Activated T-cell treated with anti-CD3 and anti-CD28 coated beads, Interleukin-2, amount 50 U/mL, for 24 hours (primary cell): ENCODE results near the gene AACS.
"Not testable (repeated sequence)": the region's sequence is repeated elsewhere in the genome, so short reads cannot be mapped to it uniquely, and the experiment has no call there.

Experiments
- DNase-seq: peaks from one replicate; pipeline ENCODE4 v3.0.0-alpha.2; 2020
- H3K27ac Mint-ChIP-seq: 2 replicates; pipeline ENCODE4 v1.8.0; 2020; ENCODE audit warnings: mild to moderate bottlenecking, mixed read lengths
- H3K27me3 Mint-ChIP-seq: 2 replicates; pipeline ENCODE4 v1.8.0; 2020; ENCODE audit warnings: mixed read lengths
- H3K36me3 Mint-ChIP-seq: 2 replicates; pipeline ENCODE4 v1.8.0; 2020; ENCODE audit warnings: low read depth, mixed read lengths
- H3K4me1 Mint-ChIP-seq: 2 replicates; pipeline ENCODE4 v1.8.0; 2020; ENCODE audit warnings: low read depth, mixed read lengths
- H3K4me3 Mint-ChIP-seq: 2 replicates; pipeline ENCODE4 v1.8.0; 2020; ENCODE audit warnings: mild to moderate bottlenecking, moderate library complexity, mixed read lengths
- H3K9me3 Mint-ChIP-seq: 2 replicates; pipeline ENCODE4 v1.8.0; 2020; ENCODE audit warnings: mixed read lengths

AACS gene

DNA sequence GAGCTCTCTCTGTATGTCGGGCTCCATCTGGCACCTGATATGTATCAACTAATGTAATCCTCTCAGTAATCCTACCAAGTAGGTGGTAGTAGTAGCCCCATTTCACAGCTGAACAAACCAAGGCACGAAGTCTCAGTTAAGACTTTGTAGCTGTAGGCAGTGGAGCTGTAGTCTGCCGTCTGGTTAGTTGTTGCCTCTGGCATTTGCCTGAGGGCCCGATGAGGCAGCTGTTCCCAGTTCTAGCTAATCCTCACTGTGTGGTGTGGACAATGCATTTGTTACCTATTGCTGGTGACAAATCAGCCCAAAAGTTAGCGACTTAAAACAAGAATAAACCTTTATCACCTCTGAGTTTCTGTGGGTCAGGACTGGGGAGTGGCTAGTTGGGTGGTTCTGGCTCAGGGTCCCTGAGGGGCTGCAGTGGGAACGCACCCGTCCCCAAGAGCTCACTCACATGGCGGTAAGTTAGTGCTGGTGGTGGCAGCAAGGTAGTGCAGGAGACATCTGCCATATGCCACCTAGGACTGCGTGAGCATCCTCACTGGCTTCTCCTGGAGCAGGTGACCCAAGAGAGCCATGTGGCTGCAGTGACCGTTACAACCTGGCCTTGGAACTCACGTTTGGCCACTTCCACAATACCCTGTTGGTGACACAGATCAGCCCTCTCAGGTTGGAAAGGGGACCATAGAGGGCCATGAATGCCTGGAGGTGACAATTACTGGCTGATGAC lies 5.6 kb downstream of the AACS start:
- H3K9me3 Mint-ChIP-seq = no peaks in the 10 kb centered on the region
- no peak overlapping the region for H3K27ac Mint-ChIP-seq
- peaks cover 11% of the 10 kb centered on the region for H3K36me3 Mint-ChIP-seq
- peaks cover 24% of the 10 kb centered on the region for H3K4me1 Mint-ChIP-seq
- DNase-seq = no peak
- no peak overlapping the region for H3K4me3 Mint-ChIP-seq
- H3K27me3 Mint-ChIP-seq = no peaks in the 10 kb centered on the region

- Mint-ChIP-seq H3K4me3 (no peak overlapping the region), H3K27ac (no peak overlapping the region), H3K4me1 (peaks cover 20% of the 10 kb centered on the region), H3K27me3 (no peaks in the 10 kb centered on the region), H3K36me3 (peaks cover 17% of the 10 kb centered on the region), H3K9me3 (no peaks in the 10 kb centered on the region)
- DNase-seq = no peak
Observed at GRCh38 chr12:125071456-125071855, 6.2 kb downstream of the AACS start.

DNA sequence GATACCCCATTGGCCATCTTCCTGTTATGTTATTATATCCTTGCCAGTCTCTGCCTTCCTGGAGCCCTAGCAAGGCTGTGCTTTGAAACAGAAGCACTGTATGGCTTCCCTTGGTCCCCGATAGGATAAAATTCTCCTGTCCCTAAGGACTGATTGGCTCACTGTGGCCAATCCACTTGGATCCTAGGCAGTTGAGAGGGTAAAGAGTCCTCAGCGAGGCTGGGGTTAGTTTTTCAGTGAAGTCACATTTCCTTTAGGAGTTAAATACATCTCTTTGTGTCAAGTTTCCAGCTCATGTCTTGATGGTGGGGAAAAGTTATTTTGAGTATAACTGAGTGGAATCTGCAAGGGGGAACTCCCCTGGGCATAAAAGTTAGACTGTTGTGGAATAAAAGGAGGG lies 7.3 kb downstream of the AACS start:
- no peak for DNase-seq
- no peak overlapping the region for H3K27ac Mint-ChIP-seq
- no peak overlapping the region for H3K4me3 Mint-ChIP-seq
- peaks cover 13% of the 10 kb centered on the region for H3K4me1 Mint-ChIP-seq
- peaks cover 26% of the 10 kb centered on the region for H3K36me3 Mint-ChIP-seq
- no peaks in the 10 kb centered on the region for H3K27me3 Mint-ChIP-seq
- no peaks in the 10 kb centered on the region for H3K9me3 Mint-ChIP-seq

- not testable (repeated sequence) for H3K9me3 Mint-ChIP-seq, H3K27ac Mint-ChIP-seq, H3K4me3 Mint-ChIP-seq, DNase-seq, H3K27me3 Mint-ChIP-seq
- Mint-ChIP-seq H3K36me3 (peaks cover 41% of the 10 kb centered on the region), H3K4me1 (peaks cover 11% of the 10 kb centered on the region)
Observed at GRCh38 chr12:125074294-125074693, 9.1 kb downstream of the AACS start.

DNA sequence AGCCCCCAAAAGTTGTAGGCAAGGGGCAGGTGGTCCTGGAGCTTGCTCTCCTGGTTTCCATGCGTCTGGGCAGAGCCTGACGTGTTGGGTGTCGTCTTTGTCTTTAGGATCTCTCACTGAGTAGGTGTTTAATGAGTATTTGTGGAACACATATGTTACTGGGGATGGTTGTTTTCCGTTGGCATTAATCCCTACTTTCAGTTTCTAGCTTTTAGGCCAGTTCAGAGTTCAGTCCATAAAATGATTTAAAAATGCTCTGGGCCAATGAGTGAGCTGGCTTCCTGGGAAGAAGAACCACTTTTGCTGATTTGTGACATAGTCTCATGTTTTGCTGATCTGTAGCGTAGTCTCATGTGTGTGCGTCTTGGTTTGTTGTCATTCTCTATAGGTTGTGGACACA lies 10.9 kb downstream of the AACS start:
- peaks cover 11% of the 10 kb centered on the region for H3K4me1 Mint-ChIP-seq
- no peak for DNase-seq
- H3K36me3 Mint-ChIP-seq = peaks cover 48% of the 10 kb centered on the region
- no peaks in the 10 kb centered on the region for H3K9me3 Mint-ChIP-seq
- H3K4me3 Mint-ChIP-seq = no peak overlapping the region
- H3K27me3 Mint-ChIP-seq = no peaks in the 10 kb centered on the region
- no peak overlapping the region for H3K27ac Mint-ChIP-seq

DNA sequence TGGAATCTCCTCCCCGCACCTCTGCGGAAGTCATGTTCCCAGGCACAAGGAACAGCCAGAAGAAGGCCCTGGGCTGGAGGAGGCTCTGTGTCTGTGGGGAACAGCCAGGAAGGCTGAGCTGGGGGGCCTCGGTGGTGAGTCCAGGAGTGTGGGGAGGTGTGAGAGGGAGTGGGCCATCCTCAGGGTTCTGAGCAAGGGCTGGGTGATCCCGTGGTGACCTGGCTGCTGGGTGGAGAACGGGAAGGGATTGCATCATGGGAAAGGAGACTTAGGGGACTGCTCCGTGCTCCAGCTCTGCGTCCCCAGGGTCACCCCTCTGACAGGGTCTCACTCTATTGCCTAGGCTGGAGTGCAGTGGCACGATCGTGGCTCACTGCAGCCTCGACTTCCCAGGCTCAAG lies 13.8 kb downstream of the AACS start:
- Mint-ChIP-seq H3K4me1 (peaks cover under 1% of the 10 kb centered on the region), H3K27ac (no peak overlapping the region), H3K9me3 (no peaks in the 10 kb centered on the region), H3K27me3 (no peaks in the 10 kb centered on the region), H3K36me3 (peaks cover 53% of the 10 kb centered on the region), H3K4me3 (no peak overlapping the region)
- no peak for DNase-seq

DNA sequence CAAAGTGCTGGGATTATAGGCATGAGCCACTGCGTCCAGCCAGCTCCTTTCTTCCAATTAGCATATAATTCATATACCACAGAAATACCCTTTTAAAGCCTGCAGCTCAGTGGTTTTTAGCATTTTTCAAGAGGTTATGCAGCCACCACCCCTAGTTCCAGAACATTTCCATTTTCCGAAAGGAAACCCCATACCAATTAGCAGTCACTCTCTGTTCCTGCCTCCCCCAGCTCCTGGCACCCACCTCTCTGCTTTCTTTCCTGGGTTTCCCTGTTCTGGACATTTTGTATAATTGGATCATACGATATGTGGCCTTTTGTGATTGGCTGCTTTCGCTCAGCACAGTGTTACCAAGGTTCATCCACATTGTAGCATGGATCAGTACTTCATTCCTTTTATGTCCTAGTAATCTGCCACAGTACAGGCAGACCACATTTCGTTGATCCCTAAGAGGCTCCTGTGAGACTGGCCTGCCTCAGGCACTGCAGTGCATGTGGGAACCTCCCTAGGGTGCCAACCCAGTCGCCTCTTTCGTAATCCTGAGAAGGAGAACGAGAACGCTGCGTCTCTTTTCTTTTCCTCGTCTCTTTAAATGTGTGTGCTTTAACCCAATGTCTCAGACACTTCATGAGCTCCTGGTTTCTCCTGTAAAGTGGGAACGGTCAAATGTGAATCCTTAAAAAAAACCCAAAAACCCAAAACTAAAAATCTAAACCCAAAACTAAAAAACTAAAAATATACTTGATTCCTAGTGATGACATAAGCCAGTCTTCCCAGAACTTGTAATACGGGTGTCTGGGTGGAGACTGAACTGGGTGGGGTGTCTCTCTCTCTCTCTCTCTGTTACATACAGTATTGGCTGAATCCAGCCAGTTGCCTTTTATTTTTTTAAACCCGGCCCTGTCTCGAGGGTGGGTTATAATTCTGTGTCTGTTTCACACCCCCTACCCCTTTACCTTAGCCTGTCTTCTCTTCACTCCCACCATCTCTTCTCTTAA lies 14.7 kb downstream of the AACS start:
- H3K27ac Mint-ChIP-seq = no peak overlapping the region
- no peaks in the 10 kb centered on the region for H3K9me3 Mint-ChIP-seq
- no peak overlapping the region for H3K4me3 Mint-ChIP-seq
- no peaks in the 10 kb centered on the region for H3K4me1 Mint-ChIP-seq
- no peak for DNase-seq
- H3K27me3 Mint-ChIP-seq = no peaks in the 10 kb centered on the region
- H3K36me3 Mint-ChIP-seq = peaks cover 58% of the 10 kb centered on the region

DNA sequence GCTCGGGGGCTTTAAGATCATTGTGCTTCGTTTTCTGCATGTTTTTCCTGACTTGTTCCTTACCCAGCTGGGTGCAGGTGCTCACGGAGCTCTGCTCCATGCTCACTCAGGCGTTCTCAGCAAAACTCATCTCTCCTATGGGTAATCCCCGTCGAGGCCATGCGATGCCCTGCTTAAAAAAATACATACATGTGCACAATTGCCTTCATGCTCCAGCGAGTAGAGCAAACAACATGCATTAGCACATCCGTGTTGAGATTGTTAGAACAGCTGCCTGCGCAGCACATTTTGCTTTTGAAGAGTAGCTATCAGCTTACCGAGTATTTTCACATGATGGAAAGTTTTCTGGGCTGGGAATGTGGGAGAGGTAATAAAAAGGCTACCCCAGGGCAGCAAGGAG lies 16.2 kb downstream of the AACS start:
- H3K4me3 Mint-ChIP-seq = no peak overlapping the region
- H3K27ac Mint-ChIP-seq = no peak overlapping the region
- H3K27me3 Mint-ChIP-seq = no peaks in the 10 kb centered on the region
- H3K9me3 Mint-ChIP-seq = no peaks in the 10 kb centered on the region
- no peak for DNase-seq
- peaks cover 59% of the 10 kb centered on the region for H3K36me3 Mint-ChIP-seq
- H3K4me1 Mint-ChIP-seq = no peaks in the 10 kb centered on the region

DNA sequence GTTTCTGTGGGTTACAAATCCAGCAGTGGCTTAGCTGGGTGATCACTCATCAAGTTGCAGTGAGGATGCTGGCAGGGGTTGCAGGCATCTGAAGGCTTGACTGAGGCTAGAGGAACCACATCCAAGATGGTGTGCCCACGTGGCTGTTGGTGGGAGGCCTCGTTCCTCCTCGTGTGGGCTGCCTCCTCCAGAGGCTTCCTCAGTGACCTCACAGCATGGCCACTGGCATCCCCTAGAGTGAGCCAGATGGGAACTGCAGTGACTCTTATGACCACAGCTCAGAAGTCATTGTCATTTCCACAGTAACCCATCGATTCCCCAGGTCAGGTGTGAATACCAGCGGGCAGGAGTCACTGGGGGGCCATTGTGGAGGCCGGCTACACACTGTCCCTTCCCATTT lies 17.8 kb downstream of the AACS start:
- H3K36me3 Mint-ChIP-seq = peaks cover 59% of the 10 kb centered on the region
- H3K27ac Mint-ChIP-seq = peak overlapping the region; percentile 37
- H3K9me3 Mint-ChIP-seq = no peaks in the 10 kb centered on the region
- no peaks in the 10 kb centered on the region for H3K4me1 Mint-ChIP-seq
- no peaks in the 10 kb centered on the region for H3K27me3 Mint-ChIP-seq
- H3K4me3 Mint-ChIP-seq = no peak overlapping the region
- DNase-seq = no peak

GRCh38 chr12:125088199-125088598 lies 23.0 kb downstream of the AACS start:
- not testable (repeated sequence) for H3K4me3 Mint-ChIP-seq, H3K4me1 Mint-ChIP-seq, DNase-seq, H3K27me3 Mint-ChIP-seq, H3K27ac Mint-ChIP-seq, H3K9me3 Mint-ChIP-seq
- peaks cover 56% of the 10 kb centered on the region for H3K36me3 Mint-ChIP-seq

GRCh38 chr12:125089083-125089482 lies 23.8 kb downstream of the AACS start:
- peaks cover 58% of the 10 kb centered on the region for H3K36me3 Mint-ChIP-seq
- no peaks in the 10 kb centered on the region for H3K27me3 Mint-ChIP-seq
- no peak overlapping the region for H3K27ac Mint-ChIP-seq
- H3K4me3 Mint-ChIP-seq = no peak overlapping the region
- H3K4me1 Mint-ChIP-seq = no peaks in the 10 kb centered on the region
- H3K9me3 Mint-ChIP-seq = no peaks in the 10 kb centered on the region
- no peak for DNase-seq

GRCh38 chr12:125089626-125090025 lies 24.4 kb downstream of the AACS start:
- Mint-ChIP-seq H3K4me1 (no peaks in the 10 kb centered on the region), H3K27ac (no peak overlapping the region), H3K27me3 (no peaks in the 10 kb centered on the region), H3K36me3 (peaks cover 59% of the 10 kb centered on the region), H3K4me3 (no peak overlapping the region), H3K9me3 (no peaks in the 10 kb centered on the region)
- no peak for DNase-seq

- H3K36me3 Mint-ChIP-seq = peaks cover 57% of the 10 kb centered on the region
Observed at GRCh38 chr12:125090437-125090836, 25.2 kb downstream of the AACS start.

GRCh38 chr12:125091401-125091800 lies 26.2 kb downstream of the AACS start:
- no peak overlapping the region for H3K27ac Mint-ChIP-seq
- DNase-seq = no peak
- no peaks in the 10 kb centered on the region for H3K4me1 Mint-ChIP-seq
- H3K9me3 Mint-ChIP-seq = no peaks in the 10 kb centered on the region
- H3K4me3 Mint-ChIP-seq = no peak overlapping the region
- H3K27me3 Mint-ChIP-seq = no peaks in the 10 kb centered on the region
- H3K36me3 Mint-ChIP-seq = peaks cover 54% of the 10 kb centered on the region

More at GRCh38 chr12:125090437-125090836, 25.2 kb downstream of the AACS start:
- no peak for DNase-seq
- H3K27me3 Mint-ChIP-seq = no peaks in the 10 kb centered on the region
- H3K27ac Mint-ChIP-seq = no peak overlapping the region
- no peaks in the 10 kb centered on the region for H3K9me3 Mint-ChIP-seq
- H3K4me1 Mint-ChIP-seq = no peaks in the 10 kb centered on the region
- no peak overlapping the region for H3K4me3 Mint-ChIP-seq
